HUES6 (cell line): Measurements from ENCODE around the gene SPATA3.
"Not testable (repeated sequence)": the region's sequence is repeated elsewhere in the genome, so short reads cannot be mapped to it uniquely, and the experiment has no call there.

Source experiments
- H3K27ac ChIP-seq: 2 replicates; pipeline ENCODE4 v1.7.0; 2013; ENCODE audit warnings: low read depth, mild to moderate bottlenecking, low read length, inconsistent platforms
- H3K27me3 ChIP-seq: 2 replicates; pipeline ENCODE4 v1.6.1; 2013; ENCODE audit warnings: low read length; ENCODE audit not compliant: control insufficient read depth, insufficient read depth
- H3K36me3 ChIP-seq: 2 replicates; pipeline ENCODE4 v1.6.1; 2013; ENCODE audit warnings: low read length; ENCODE audit not compliant: control insufficient read depth, insufficient read depth
- H3K4me1 ChIP-seq: 2 replicates; pipeline ENCODE4 v1.6.1; 2013; ENCODE audit warnings: low read length; ENCODE audit not compliant: control insufficient read depth, insufficient read depth
- H3K4me3 ChIP-seq: 2 replicates; pipeline ENCODE4 v1.5.1; 2013; ENCODE audit warnings: low read depth, low read length
- H3K9ac ChIP-seq: one replicate; pipeline ENCODE4 v1.6.1; 2013; ENCODE audit warnings: mild to moderate bottlenecking, low read length
- H3K9me3 ChIP-seq: 2 replicates; pipeline ENCODE4 v1.6.1; 2013; ENCODE audit warnings: low read depth, low read length; ENCODE audit not compliant: control insufficient read depth, insufficient read depth

The SPATA3 gene

GRCh38 chr2:231010201-231010730 is 14.3 kb downstream of the SPATA3 start:
- Histone ChIP-seq H3K27ac (no peak overlapping the region), H3K27me3 (no peaks in the 10 kb centered on the region), H3K36me3 (no peaks in the 10 kb centered on the region), H3K4me1 (peaks cover 2% of the 10 kb centered on the region; the same call in 1 of the 2 replicates), H3K9me3 (peaks cover 3% of the 10 kb centered on the region; the same call in 1 of the 2 replicates), H3K9ac (no peak overlapping the region), H3K4me3 (no peak overlapping the region)

- H3K9me3 ChIP-seq, result no peaks in the 10 kb centered on the region
- H3K27me3 ChIP-seq, result no peaks in the 10 kb centered on the region
- H3K4me1 ChIP-seq, result peaks cover 12% of the 10 kb centered on the region; the same call in 1 of the 2 replicates
- H3K27ac ChIP-seq, result no peak overlapping the region
- no peaks in the 10 kb centered on the region for H3K36me3 ChIP-seq
- no peak overlapping the region for H3K4me3 ChIP-seq
- no peak overlapping the region for H3K9ac ChIP-seq
These were observed 15.6 kb downstream of the SPATA3 start for GRCh38 chr2:231011526-231011925.

- Histone ChIP-seq H3K36me3 (no peaks in the 10 kb centered on the region), H3K27ac (no peak overlapping the region), H3K4me3 (no peak overlapping the region), H3K4me1 (peaks cover 12% of the 10 kb centered on the region; the same call in 1 of the 2 replicates), H3K9me3 (no peaks in the 10 kb centered on the region), H3K9ac (no peak overlapping the region), H3K27me3 (no peaks in the 10 kb centered on the region)
These were observed 16.5 kb downstream of the SPATA3 start for GRCh38 chr2:231012463-231012862.

- Histone ChIP-seq H3K4me1 (peaks cover 12% of the 10 kb centered on the region; the same call in 1 of the 2 replicates), H3K36me3 (no peaks in the 10 kb centered on the region), H3K27me3 (no peaks in the 10 kb centered on the region), H3K9me3 (0 out of 2 replicates have a peak, but pooled peaks cover 3% of the 10 kb centered on the region), H3K4me3 (no peak overlapping the region), H3K27ac (no peak overlapping the region), H3K9ac (no peak overlapping the region)
These were observed 17.9 kb downstream of the SPATA3 start for GRCh38 chr2:231013820-231014219.

- no peaks in the 10 kb centered on the region for H3K36me3 ChIP-seq
- H3K4me1 ChIP-seq, result peaks cover 12% of the 10 kb centered on the region; the same call in 1 of the 2 replicates
- H3K4me3 ChIP-seq, result no peak overlapping the region
- 0 out of 2 replicates have a peak, but pooled peaks cover 3% of the 10 kb centered on the region for H3K9me3 ChIP-seq
- H3K27me3 ChIP-seq, result no peaks in the 10 kb centered on the region
- H3K27ac ChIP-seq, result no peak overlapping the region
- H3K9ac ChIP-seq, result no peak overlapping the region
These were observed 19.6 kb downstream of the SPATA3 start for GRCh38 chr2:231015478-231015877.

- no peak overlapping the region for H3K4me3 ChIP-seq
- H3K36me3 ChIP-seq, result no peaks in the 10 kb centered on the region
- H3K27me3 ChIP-seq, result no peaks in the 10 kb centered on the region
- H3K9me3 ChIP-seq, result 0 out of 2 replicates have a peak, but pooled peaks cover 3% of the 10 kb centered on the region
- peaks cover 12% of the 10 kb centered on the region; the same call in 1 of the 2 replicates for H3K4me1 ChIP-seq
- H3K27ac ChIP-seq, result no peak overlapping the region
- no peak overlapping the region for H3K9ac ChIP-seq
These were observed 20.0 kb downstream of the SPATA3 start for GRCh38 chr2:231015926-231016325.

GRCh38 chr2:231016566-231017230 is 20.8 kb downstream of the SPATA3 start:
- Histone ChIP-seq H3K4me3 (no peak overlapping the region), H3K36me3 (no peaks in the 10 kb centered on the region), H3K4me1 (peaks cover 12% of the 10 kb centered on the region; the same call in 1 of the 2 replicates), H3K27ac (no peak overlapping the region), H3K9ac (no peak overlapping the region), H3K9me3 (0 out of 2 replicates have a peak, but pooled peaks cover 3% of the 10 kb centered on the region), H3K27me3 (no peaks in the 10 kb centered on the region)

GRCh38 chr2:231017231-231017598 is 21.3 kb downstream of the SPATA3 start:
- H3K9me3 ChIP-seq, result 0 out of 2 replicates have a peak, but pooled peaks cover 3% of the 10 kb centered on the region
- no peak overlapping the region for H3K27ac ChIP-seq
- no peak overlapping the region for H3K4me3 ChIP-seq
- H3K36me3 ChIP-seq, result no peaks in the 10 kb centered on the region
- no peaks in the 10 kb centered on the region for H3K27me3 ChIP-seq
- H3K9ac ChIP-seq, result no peak overlapping the region
- H3K4me1 ChIP-seq, result peaks cover 12% of the 10 kb centered on the region; the same call in 1 of the 2 replicates

- Histone ChIP-seq H3K9me3 (0 out of 2 replicates have a peak, but pooled peaks cover 3% of the 10 kb centered on the region), H3K36me3 (no peaks in the 10 kb centered on the region), H3K4me3 (no peak overlapping the region), H3K4me1 (peaks cover 12% of the 10 kb centered on the region; the same call in 1 of the 2 replicates), H3K9ac (no peak overlapping the region), H3K27ac (no peak overlapping the region), H3K27me3 (no peaks in the 10 kb centered on the region)
These were observed 22.3 kb downstream of the SPATA3 start for GRCh38 chr2:231018184-231018583.

GRCh38 chr2:231025059-231025458 is 29.1 kb downstream of the SPATA3 start:
- not testable (repeated sequence) for H3K27me3 ChIP-seq, H3K27ac ChIP-seq, H3K4me3 ChIP-seq, H3K9ac ChIP-seq, H3K4me1 ChIP-seq, H3K36me3 ChIP-seq, H3K9me3 ChIP-seq

- Histone ChIP-seq H3K36me3 (no peaks in the 10 kb centered on the region), H3K27ac (no peak overlapping the region), H3K4me1 (peaks cover 3% of the 10 kb centered on the region; the same call in 1 of the 2 replicates), H3K9me3 (no peaks in the 10 kb centered on the region), H3K9ac (no peak overlapping the region), H3K27me3 (peaks cover 19% of the 10 kb centered on the region), H3K4me3 (no peak overlapping the region)
These were observed 33.0 kb downstream of the SPATA3 start for GRCh38 chr2:231028889-231029288.
